GM19238 (cell line): ENCODE results near the gene ABLIM2.

Source experiments
- DNase-seq: peaks from one replicate; pipeline ENCODE4 v3.0.0; 2011; ENCODE audit warnings: low spot score; ENCODE audit not compliant: insufficient read length

ABLIM2 gene

GRCh38 chr4:8176547-8177399 is 18.2 kb upstream of the ABLIM2 start:
- DNase-seq: no peak

GRCh38 chr4:8175686-8176085 is 17.1 kb upstream of the ABLIM2 start:
- no peak for DNase-seq

- DNase-seq: no peak
These were observed 16.4 kb upstream of the ABLIM2 start for GRCh38 chr4:8174970-8175369.

GRCh38 chr4:8173492-8174242 is 15.1 kb upstream of the ABLIM2 start:
- no peak for DNase-seq

DNA sequence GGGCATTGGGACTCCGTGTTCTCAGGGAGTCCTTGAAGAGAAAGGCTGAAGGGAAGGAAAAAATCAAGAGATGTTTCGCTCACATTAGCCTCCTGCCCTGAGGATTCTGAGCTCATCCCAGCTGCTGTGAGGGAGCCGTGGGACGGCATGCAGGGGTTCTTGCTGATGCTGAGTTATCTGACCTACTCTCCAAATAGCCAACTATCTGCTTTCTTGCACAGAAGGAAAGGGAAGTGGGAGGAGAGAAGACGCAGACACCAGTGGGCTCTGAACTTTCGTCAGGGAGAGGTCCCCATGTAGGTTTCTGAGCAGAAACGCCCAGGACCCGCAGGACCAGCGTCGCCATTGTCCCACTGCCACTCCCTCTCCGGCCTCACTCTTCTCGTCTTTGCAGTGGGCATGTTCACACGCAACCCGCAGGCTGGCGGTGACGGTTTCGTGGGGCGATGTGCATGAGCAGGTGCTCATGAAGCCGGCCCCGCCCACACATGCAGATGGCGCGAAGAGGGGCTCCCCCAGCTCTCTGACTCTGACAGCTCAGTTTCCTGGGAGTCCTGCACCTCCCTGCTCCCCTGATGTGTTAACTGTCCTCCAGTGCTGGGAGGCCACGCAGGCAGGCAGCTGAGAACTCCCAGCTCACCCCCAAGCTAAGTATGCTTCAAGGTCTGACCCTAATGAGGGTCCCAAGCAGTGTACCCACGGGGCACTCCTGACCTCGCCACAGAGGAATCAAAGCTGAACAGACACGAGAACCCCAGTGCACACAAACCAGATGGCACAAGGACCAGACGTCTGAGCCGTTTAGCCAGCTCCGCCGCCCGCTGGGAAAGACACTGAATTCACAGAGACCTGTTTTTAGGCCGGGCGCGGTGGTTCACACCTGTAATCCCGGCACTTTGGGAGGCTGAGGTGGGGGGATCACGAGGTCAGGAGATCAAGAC is 13.6 kb upstream of the ABLIM2 start:
- DNase-seq: no peak

GRCh38 chr4:8171266-8171665 is 12.7 kb upstream of the ABLIM2 start:
- DNase-seq: no peak

- no peak for DNase-seq
These were observed 11.7 kb upstream of the ABLIM2 start for GRCh38 chr4:8170341-8170740.

DNA sequence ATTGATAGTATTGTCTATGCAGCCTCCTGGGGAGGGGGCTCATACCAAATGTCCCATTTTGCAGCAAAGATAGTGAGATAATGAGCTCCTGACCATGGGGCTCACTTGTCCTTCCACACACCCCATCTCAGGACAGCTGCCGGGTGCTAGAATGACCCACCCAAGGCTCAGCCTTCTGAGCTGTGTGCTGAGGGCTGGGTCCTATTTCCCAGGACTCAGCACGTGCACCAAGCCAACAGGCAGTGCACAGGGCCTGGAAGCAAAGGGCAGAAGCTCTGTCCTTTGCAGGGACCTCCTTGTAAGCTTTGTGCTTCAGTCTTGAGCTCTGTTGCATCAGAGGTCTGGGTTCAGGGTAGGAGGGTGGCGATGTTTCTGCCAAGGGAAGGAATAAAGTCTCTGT is 11.2 kb upstream of the ABLIM2 start:
- no peak for DNase-seq

DNA sequence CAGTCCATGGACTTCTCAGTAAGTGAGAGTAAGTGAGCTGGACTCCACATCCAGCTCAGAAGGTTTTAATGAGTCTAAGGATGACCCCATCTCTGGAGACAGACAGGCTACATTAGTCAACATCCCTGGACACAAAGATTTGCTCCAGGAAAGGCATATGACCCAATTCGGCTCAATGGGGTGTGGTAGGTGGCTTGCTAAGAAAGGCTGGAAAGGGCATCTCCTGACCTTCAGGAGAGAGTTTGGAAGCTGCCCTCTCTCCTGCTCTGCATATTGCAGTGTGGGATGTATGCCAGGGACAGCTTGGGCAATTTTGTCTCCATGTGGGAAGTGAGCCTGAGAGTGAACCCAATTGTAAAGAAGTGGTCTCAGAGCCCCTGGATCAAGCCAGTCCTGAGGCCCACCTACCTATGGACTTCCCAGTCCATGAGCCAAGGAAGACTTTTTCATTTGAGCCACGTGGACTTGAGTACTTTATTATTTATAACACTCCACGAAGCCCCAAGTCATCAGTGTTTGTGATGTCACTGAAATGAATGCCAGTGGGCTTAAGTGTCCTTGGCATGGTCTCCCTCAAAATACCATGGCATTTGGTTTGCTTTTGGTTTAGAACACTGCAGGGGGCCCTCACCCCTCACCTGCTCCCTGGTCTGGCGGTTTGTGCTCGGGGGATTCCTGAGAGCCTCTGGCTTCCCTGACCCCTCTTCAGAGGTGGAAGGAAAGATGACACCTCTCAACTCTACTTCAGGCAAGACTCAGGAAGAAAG is 10.4 kb upstream of the ABLIM2 start:
- no peak for DNase-seq

GRCh38 chr4:8168232-8168631 is 9.6 kb upstream of the ABLIM2 start:
- no peak for DNase-seq

DNA sequence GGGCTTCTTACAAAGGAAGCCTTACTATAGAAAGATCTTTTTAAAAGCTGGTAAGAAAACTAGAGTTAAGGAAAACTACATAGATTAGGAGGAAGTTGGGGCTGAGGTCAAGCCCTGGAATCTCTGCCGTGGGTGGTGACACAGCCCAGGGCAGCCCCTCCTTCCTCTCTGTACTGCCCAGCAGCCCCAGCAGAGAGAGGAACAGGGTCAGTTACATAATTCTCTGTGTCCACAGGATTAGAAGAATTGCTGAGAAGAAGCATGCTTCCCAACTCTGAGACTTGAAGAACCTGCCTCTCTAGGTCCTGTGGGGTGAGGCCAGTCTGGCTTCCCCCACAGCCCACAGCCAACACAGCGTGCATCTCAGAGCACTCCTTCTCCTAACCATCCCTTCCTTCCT is 9.2 kb upstream of the ABLIM2 start:
- DNase-seq: no peak

- no peak for DNase-seq
These were observed 8.7 kb upstream of the ABLIM2 start for GRCh38 chr4:8167291-8167690.

DNA sequence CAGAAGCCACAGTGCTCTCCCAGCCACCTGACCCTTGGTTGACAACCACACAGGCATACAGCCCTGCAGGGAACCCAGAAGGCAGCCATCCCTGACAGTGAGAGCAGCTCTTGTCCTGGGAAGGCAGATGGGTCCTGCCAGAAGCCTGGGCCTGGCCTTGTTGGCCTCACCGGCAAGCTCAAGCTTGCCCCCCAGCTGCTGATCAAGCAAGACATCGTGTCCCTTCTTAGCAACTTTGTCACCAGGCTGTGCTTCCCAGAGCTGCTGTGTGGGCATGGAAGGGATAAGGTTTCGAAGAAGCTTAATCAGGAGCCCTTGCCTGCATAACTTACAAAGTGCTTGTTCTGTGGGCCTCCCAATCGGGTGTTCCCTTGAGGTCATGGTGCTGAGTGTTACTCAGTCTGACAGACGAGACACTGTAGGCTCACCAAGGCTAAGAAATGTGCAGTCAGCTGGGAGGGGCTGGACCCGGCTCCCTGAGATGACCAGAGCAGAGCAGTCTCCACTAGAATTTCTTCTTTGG is 6.8 kb upstream of the ABLIM2 start:
- DNase-seq: no peak

- no peak for DNase-seq
These were observed 6.1 kb upstream of the ABLIM2 start for GRCh38 chr4:8164687-8165086.

DNA sequence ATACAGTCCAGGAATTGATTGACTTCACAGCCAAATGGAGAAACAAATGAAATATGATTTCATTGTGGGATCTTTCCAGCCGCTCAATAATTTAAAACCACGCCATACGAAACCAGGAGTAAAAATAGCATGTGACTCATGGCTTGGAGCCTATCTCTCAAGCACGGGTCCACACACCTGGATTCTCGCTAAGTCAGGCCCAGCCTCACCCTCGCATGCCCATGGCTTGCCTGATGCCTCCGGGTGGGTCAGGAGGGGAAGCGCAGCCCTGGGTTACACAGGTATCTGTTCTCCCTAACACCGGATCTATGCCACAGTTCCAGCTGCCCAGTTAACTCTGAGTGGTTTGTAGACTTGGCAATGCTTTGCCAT is 5.6 kb upstream of the ABLIM2 start:
- DNase-seq: no peak

DNA sequence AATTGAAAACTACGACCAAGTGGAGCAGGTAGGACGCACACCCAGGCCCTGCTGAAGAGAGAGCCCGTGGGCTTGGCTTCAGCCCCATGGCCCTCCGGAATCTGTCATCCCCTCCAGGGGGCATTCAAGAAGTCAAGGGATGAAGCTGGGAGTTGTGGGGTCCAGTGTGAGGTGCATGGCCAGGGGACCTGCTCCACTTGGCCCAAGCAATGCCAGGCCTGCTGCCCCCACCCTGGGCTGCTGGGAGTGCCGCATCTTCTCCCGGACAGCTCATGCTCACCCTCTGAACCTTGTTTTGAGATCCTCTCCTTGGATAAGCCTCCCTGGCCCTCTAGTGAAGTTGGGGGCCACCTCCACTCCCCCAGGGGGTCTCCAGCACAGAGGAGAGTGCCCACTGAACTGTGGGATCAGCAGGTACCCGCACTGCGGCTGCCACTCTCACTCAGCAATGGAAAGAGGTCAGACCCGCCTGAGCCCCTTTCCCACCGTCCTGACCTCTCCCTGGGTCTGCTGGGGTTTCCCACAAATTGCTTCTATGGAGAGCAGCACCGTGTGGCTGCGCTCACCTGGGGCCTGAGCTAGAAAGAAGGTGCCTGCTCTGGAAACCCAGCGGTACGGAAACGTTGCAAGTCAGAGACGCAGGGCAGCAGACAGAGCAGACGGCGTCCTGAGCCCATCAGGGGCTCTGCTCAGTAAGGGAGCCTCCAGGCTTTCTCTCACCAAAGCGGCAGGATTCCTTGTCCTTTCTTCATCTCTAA is 5.0 kb upstream of the ABLIM2 start:
- no peak for DNase-seq

- no peak for DNase-seq
These were observed 4.4 kb upstream of the ABLIM2 start for GRCh38 chr4:8163026-8163425.

DNA sequence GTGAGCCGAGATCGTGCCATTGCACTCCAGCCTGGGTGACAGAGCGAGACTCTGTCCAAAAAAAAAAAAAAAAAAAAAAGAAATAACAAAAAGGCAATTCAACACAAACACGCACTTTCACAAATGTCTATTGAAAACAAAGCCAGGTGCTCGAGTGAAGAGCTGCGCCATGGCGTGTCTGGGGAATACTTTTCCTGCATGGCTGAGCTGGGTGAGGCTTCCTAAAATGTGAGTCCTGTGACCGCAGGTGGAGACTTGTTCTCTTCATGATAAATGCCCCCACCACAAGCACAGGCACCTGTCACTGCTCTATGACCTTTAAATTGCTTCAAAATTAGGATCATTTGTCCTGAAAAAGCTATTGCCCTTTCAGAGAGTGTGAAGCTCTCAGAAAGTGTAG is 4.0 kb upstream of the ABLIM2 start:
- no peak for DNase-seq

DNA sequence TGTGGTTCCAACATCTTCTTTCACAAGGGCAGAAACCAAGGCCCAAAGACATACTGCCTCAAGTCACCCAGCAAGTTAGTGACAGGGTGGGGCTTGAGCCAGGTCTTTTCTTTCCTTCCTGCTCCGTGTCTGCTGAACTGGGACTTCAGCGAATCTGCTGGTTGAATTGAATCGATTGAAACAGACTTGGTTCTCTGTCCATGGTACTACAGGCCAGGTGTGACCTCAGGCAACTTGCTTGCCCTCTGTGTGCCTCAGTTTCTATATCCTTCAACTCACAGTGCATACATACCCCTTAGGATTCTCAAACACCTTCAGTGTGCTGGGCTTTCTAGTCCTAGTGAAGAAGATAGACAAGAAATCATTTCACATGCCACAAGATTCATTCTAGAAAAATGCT is 2.0 kb upstream of the ABLIM2 start:
- no peak for DNase-seq

- DNase-seq: no peak
These were observed 1.6 kb upstream of the ABLIM2 start for GRCh38 chr4:8160233-8160560.
